ENCODE data around the gene XPO5.

Gene XPO5

GRCh38 chr6:43521836-43522235 lies 54.0 kb downstream of the XPO5 start:
- Histone ChIP-seq H3K36me3 (ENCODE audit: control insufficient read depth in 4 of 4, insufficient read depth in 4 of 4, low read length in 3 of 4) (peaks cover 26 to 75% (median 69%) of the 10 kb centered on the region in 4 experiments), H3K4me1 (ENCODE audit: control extremely low read depth in 1 of 4, control insufficient read depth in 4 of 4, insufficient read depth in 4 of 4, low read length in 3 of 4) (peaks cover 10 to 15% (median 12%) of the 10 kb centered on the region in 4 experiments), H3K27ac (ENCODE audit: insufficient read depth in 1 of 2, low read depth in 1 of 2, low read length in 2 of 2, poor library complexity in 1 of 2, severe bottlenecking in 2 of 2) (no peak overlapping the region), H3K9me3 (ENCODE audit: control extremely low read depth in 1 of 5, control insufficient read depth in 4 of 5, insufficient read depth in 2 of 5, low read depth in 1 of 5, low read length in 4 of 5) (no peaks in the 10 kb centered on the region), H3K27me3 (replicated peaks in 2 of 5; ENCODE audit: control insufficient read depth in 4 of 5, insufficient read depth in 5 of 5, low read length in 4 of 5) (no peaks in the 10 kb centered on the region), H3K4me3 (ENCODE audit: control insufficient read depth in 1 of 7, extremely low read depth in 1 of 7, insufficient read depth in 4 of 7, low read depth in 2 of 7, low read length in 6 of 7) (no peak overlapping the region)
- no peak for DNase-seq
- POLR2A ChIA-PET: no interaction called here
- CTCF ChIA-PET: interaction anchor here (0.7 to 1.6 kb wide), 2 partner anchors 9 to 63 kb away, joined by 3 to 4 read pairs; no protein-coding TSS in a partner anchor
- 100% methylated on average over 2 of the region's 2 CpGs for WGBS (ENCODE audit: insufficient coverage)

GRCh38 chr6:43520097-43520496 lies 55.7 kb downstream of the XPO5 start:
- Histone ChIP-seq H3K36me3 (ENCODE audit: control insufficient read depth in 4 of 4, insufficient read depth in 4 of 4, low read length in 3 of 4) (peaks cover 18 to 64% (median 58%) of the 10 kb centered on the region in 4 experiments), H3K27ac (ENCODE audit: insufficient read depth in 1 of 2, low read depth in 1 of 2, low read length in 2 of 2, poor library complexity in 1 of 2, severe bottlenecking in 2 of 2) (no peak overlapping the region), H3K4me3 (ENCODE audit: control insufficient read depth in 1 of 7, extremely low read depth in 1 of 7, insufficient read depth in 4 of 7, low read depth in 2 of 7, low read length in 6 of 7) (no peak overlapping the region), H3K27me3 (replicated peaks in 2 of 5; ENCODE audit: control insufficient read depth in 4 of 5, insufficient read depth in 5 of 5, low read length in 4 of 5) (no peaks in the 10 kb centered on the region), H3K9me3 (ENCODE audit: control extremely low read depth in 1 of 5, control insufficient read depth in 4 of 5, insufficient read depth in 2 of 5, low read depth in 1 of 5, low read length in 4 of 5) (no peaks in the 10 kb centered on the region), H3K4me1 (ENCODE audit: control extremely low read depth in 1 of 4, control insufficient read depth in 4 of 4, insufficient read depth in 4 of 4, low read length in 3 of 4) (peaks cover 16 to 29% (median 22%) of the 10 kb centered on the region in 4 experiments)
- WGBS (ENCODE audit: insufficient coverage): 95% methylated on average over 8 of the region's 8 CpGs
- ChIA-PET POLR2A (no interaction called here), CTCF (no interaction called here)
- no peak for DNase-seq

- Histone ChIP-seq H3K4me3 (ENCODE audit: control insufficient read depth in 1 of 7, extremely low read depth in 1 of 7, insufficient read depth in 4 of 7, low read depth in 2 of 7, low read length in 6 of 7) (peak overlapping the region; percentile 92 to 100 (median 99)), H3K9me3 (ENCODE audit: control extremely low read depth in 1 of 5, control insufficient read depth in 4 of 5, insufficient read depth in 2 of 5, low read depth in 1 of 5, low read length in 4 of 5) (no peaks in the 10 kb centered on the region), H3K27me3 (replicated peaks in 2 of 5; ENCODE audit: control insufficient read depth in 4 of 5, insufficient read depth in 5 of 5, low read length in 4 of 5) (no peaks in the 10 kb centered on the region), H3K36me3 (ENCODE audit: control insufficient read depth in 4 of 4, insufficient read depth in 4 of 4, low read length in 3 of 4) (peaks cover 27 to 64% (median 54%) of the 10 kb centered on the region in 4 experiments), H3K27ac (ENCODE audit: insufficient read depth in 1 of 2, low read depth in 1 of 2, low read length in 2 of 2, poor library complexity in 1 of 2, severe bottlenecking in 2 of 2) (peak overlapping the region; percentile 95 to 97), H3K4me1 (ENCODE audit: control extremely low read depth in 1 of 4, control insufficient read depth in 4 of 4, insufficient read depth in 4 of 4, low read length in 3 of 4) (peaks cover 16 to 30% (median 22%) of the 10 kb centered on the region in 4 experiments)
- ChIA-PET POLR2A (no interaction called here), CTCF (interaction anchor here (0.9 to 1.0 kb wide), 2 partner anchors 127 to 148 kb away, joined by 3 to 4 read pairs; no protein-coding TSS in a partner anchor)
- DNase-seq: peak in 1 of 3 donors; percentile 25
- 7% methylated on average over 10 of the region's 10 CpGs for WGBS (ENCODE audit: insufficient coverage)
Observed at GRCh38 chr6:43517505-43518357, 58.1 kb downstream of the XPO5 start.

- Histone ChIP-seq H3K27ac (ENCODE audit: insufficient read depth in 1 of 2, low read depth in 1 of 2, low read length in 2 of 2, poor library complexity in 1 of 2, severe bottlenecking in 2 of 2) (peak within 1 kb of the TSS; percentile 95 to 97), H3K36me3 (ENCODE audit: control insufficient read depth in 4 of 4, insufficient read depth in 4 of 4, low read length in 3 of 4) (peaks cover 23 to 64% (median 54%) of the 10 kb centered on the region in 4 experiments), H3K9me3 (ENCODE audit: control extremely low read depth in 1 of 5, control insufficient read depth in 4 of 5, insufficient read depth in 2 of 5, low read depth in 1 of 5, low read length in 4 of 5) (no peaks in the 10 kb centered on the region), H3K27me3 (replicated peaks in 2 of 5; ENCODE audit: control insufficient read depth in 4 of 5, insufficient read depth in 5 of 5, low read length in 4 of 5) (no peaks in the 10 kb centered on the region), H3K4me1 (ENCODE audit: control extremely low read depth in 1 of 4, control insufficient read depth in 4 of 4, insufficient read depth in 4 of 4, low read length in 3 of 4) (peaks cover 16 to 34% (median 23%) of the 10 kb centered on the region in 4 experiments), H3K4me3 (ENCODE audit: control insufficient read depth in 1 of 7, extremely low read depth in 1 of 7, insufficient read depth in 4 of 7, low read depth in 2 of 7, low read length in 6 of 7) (peak within 1 kb of the TSS; percentile 92 to 100 (median 99))
- under 1% methylated on average over 53 of the region's 57 CpGs for WGBS (ENCODE audit: insufficient coverage)
- ChIA-PET POLR2A (interaction anchor here (0.5 to 0.6 kb wide), 2 partner anchors 95 to 172 kb away, joined by 3 to 4 read pairs; no protein-coding TSS in a partner anchor), CTCF (interaction anchor here (0.9 to 2.1 kb wide), 4 partner anchors 10 to 147 kb away, joined by 3 to 10 read pairs (median 4); partner anchors contain the start of gene DLK2)
- DNase-seq: peak; percentile 97 to 98 (median 97)
Observed at GRCh38 chr6:43516697-43517504, 58.9 kb downstream of the XPO5 start, which contains the start of the genes POLR1C and YIPF3. POLR1C (plus strand) TSS chr6:43517089; CDS start chr6:43517110, 21 bp downstream. YIPF3 (minus strand) TSS chr6:43516926; CDS start chr6:43516807, 119 bp downstream.

GRCh38 chr6:43516367-43516696 lies 59.5 kb downstream of the XPO5 start:
- Histone ChIP-seq H3K27me3 (replicated peaks in 2 of 5; ENCODE audit: control insufficient read depth in 4 of 5, insufficient read depth in 5 of 5, low read length in 4 of 5) (no peaks in the 10 kb centered on the region), H3K27ac (ENCODE audit: insufficient read depth in 1 of 2, low read depth in 1 of 2, low read length in 2 of 2, poor library complexity in 1 of 2, severe bottlenecking in 2 of 2) (peak overlapping the region; percentile 95 to 97), H3K4me3 (ENCODE audit: control insufficient read depth in 1 of 7, extremely low read depth in 1 of 7, insufficient read depth in 4 of 7, low read depth in 2 of 7, low read length in 6 of 7) (peak overlapping the region; percentile 92 to 100 (median 99)), H3K36me3 (ENCODE audit: control insufficient read depth in 4 of 4, insufficient read depth in 4 of 4, low read length in 3 of 4) (peaks cover 21 to 64% (median 52%) of the 10 kb centered on the region in 4 experiments), H3K4me1 (ENCODE audit: control extremely low read depth in 1 of 4, control insufficient read depth in 4 of 4, insufficient read depth in 4 of 4, low read length in 3 of 4) (peaks cover 16 to 37% (median 24%) of the 10 kb centered on the region in 4 experiments), H3K9me3 (ENCODE audit: control extremely low read depth in 1 of 5, control insufficient read depth in 4 of 5, insufficient read depth in 2 of 5, low read depth in 1 of 5, low read length in 4 of 5) (no peaks in the 10 kb centered on the region)
- CTCF ChIA-PET: interaction anchor here (0.8 to 2.1 kb wide), 3 partner anchors 10 to 62 kb away, joined by 3 to 10 read pairs (median 3); partner anchors contain the start of gene DLK2
- 0% methylated on average over 9 of the region's 10 CpGs for WGBS (ENCODE audit: insufficient coverage)
- POLR2A ChIA-PET: interaction anchor here (0.5 to 0.6 kb wide), 2 partner anchors 95 to 172 kb away, joined by 3 to 4 read pairs; no protein-coding TSS in a partner anchor
- DNase-seq: no peak

- H3K36me3 ChIP-seq (ENCODE audit: control insufficient read depth in 4 of 4, insufficient read depth in 4 of 4, low read length in 3 of 4): peaks cover 16 to 64% (median 51%) of the 10 kb centered on the region in 4 experiments
- peak overlapping the region; percentile 95 to 97 for H3K27ac ChIP-seq (ENCODE audit: insufficient read depth in 1 of 2, low read depth in 1 of 2, low read length in 2 of 2, poor library complexity in 1 of 2, severe bottlenecking in 2 of 2)
- DNase-seq: no peak
- peaks cover 0 to 1% (median 0%) of the 10 kb centered on the region in 5 experiments for H3K27me3 ChIP-seq (replicated peaks in 2 of 5; ENCODE audit: control insufficient read depth in 4 of 5, insufficient read depth in 5 of 5, low read length in 4 of 5)
- peaks cover 16 to 37% (median 25%) of the 10 kb centered on the region in 4 experiments for H3K4me1 ChIP-seq (ENCODE audit: control extremely low read depth in 1 of 4, control insufficient read depth in 4 of 4, insufficient read depth in 4 of 4, low read length in 3 of 4)
- CTCF ChIA-PET: interaction anchor here (0.8 to 2.1 kb wide), 3 partner anchors 9 to 61 kb away, joined by 3 to 10 read pairs (median 3); partner anchors contain the start of gene DLK2
- POLR2A ChIA-PET: no interaction called here
- no peaks in the 10 kb centered on the region for H3K9me3 ChIP-seq (ENCODE audit: control extremely low read depth in 1 of 5, control insufficient read depth in 4 of 5, insufficient read depth in 2 of 5, low read depth in 1 of 5, low read length in 4 of 5)
- H3K4me3 ChIP-seq (ENCODE audit: control insufficient read depth in 1 of 7, extremely low read depth in 1 of 7, insufficient read depth in 4 of 7, low read depth in 2 of 7, low read length in 6 of 7): peak overlapping the region; percentile 4 to 100 (median 99)
- 88% methylated on average over 7 of the region's 9 CpGs for WGBS (ENCODE audit: insufficient coverage)
Observed at GRCh38 chr6:43515808-43516207, 60.0 kb downstream of the XPO5 start.

All from common myeloid progenitor, CD34-positive (primary cell).